ENCODE results near the gene RBM27. TPM values are rescaled to one million over a fixed set of nuclear protein-coding genes. Genes with fewer than 3 reads are reported as not detected.
"Not testable (repeated sequence)": the region's sequence is repeated elsewhere in the genome, so short reads cannot be mapped to it uniquely, and the experiment has no call there.

The RBM27 gene
- polyA plus RNA-seq, 6 donors from 2014 or later: 6.1 to 9.4 (median 8.0) TPM

GRCh38 chr5:146193285-146193684 is 10.1 kb upstream of the RBM27 start:
- H3K4me3 Mint-ChIP-seq: no peak overlapping the region
- H3K9me3 Mint-ChIP-seq: no peaks in the 10 kb centered on the region
- no peak overlapping the region for H3K27ac Mint-ChIP-seq
- peaks cover 0 to 15% of the 10 kb centered on the region in 2 donors for H3K36me3 Mint-ChIP-seq
- H3K27me3 Mint-ChIP-seq: peaks cover 5 to 40% (median 38%) of the 10 kb centered on the region in 3 donors
- DNase-seq (no peak), ATAC-seq (ENCODE audit: low read depth in 2 of 2) (no peak)
- H3K4me1 Mint-ChIP-seq: no peaks in the 10 kb centered on the region

GRCh38 chr5:146194997-146195396 is 8.4 kb upstream of the RBM27 start:
- ATAC-seq (ENCODE audit: low read depth in 2 of 2); H3K4me1 Mint-ChIP-seq; H3K4me3 Mint-ChIP-seq; DNase-seq; H3K9me3 Mint-ChIP-seq; H3K27ac Mint-ChIP-seq: not testable (repeated sequence)
- Mint-ChIP-seq H3K36me3 (peaks cover 0 to 15% of the 10 kb centered on the region in 2 donors), H3K27me3 (peaks cover 4 to 40% (median 31%) of the 10 kb centered on the region in 3 donors)

- no peaks in the 10 kb centered on the region for H3K4me1 Mint-ChIP-seq
These were observed 6.9 kb upstream of the RBM27 start for GRCh38 chr5:146196459-146197048.

GRCh38 chr5:146199176-146199815 is 4.1 kb upstream of the RBM27 start:
- H3K4me1 Mint-ChIP-seq: peaks cover 0 to 6% (median 0%) of the 10 kb centered on the region in 3 donors
- ATAC-seq (ENCODE audit: low read depth in 2 of 2): no peak
- H3K27me3 Mint-ChIP-seq: peaks cover 0 to 22% (median 10%) of the 10 kb centered on the region in 3 donors
- DNase-seq: no peak
- H3K4me3 Mint-ChIP-seq: peak overlapping the region in 1 of 8 donors; percentile 34
- no peak overlapping the region for H3K27ac Mint-ChIP-seq
- H3K9me3 Mint-ChIP-seq: no peaks in the 10 kb centered on the region
- peaks cover 0 to 8% of the 10 kb centered on the region in 2 donors for H3K36me3 Mint-ChIP-seq

More at GRCh38 chr5:146196459-146197048, 6.9 kb upstream of the RBM27 start:
- Mint-ChIP-seq H3K27me3 (peaks cover 4 to 26% (median 24%) of the 10 kb centered on the region in 3 donors), H3K9me3 (no peaks in the 10 kb centered on the region), H3K36me3 (peaks cover 0 to 8% of the 10 kb centered on the region in 2 donors), H3K27ac (no peak overlapping the region), H3K4me3 (no peak overlapping the region)
- DNase-seq (no peak), ATAC-seq (ENCODE audit: low read depth in 2 of 2) (no peak)

- peak overlapping the region in 1 of 6 donors; percentile 24 for H3K27ac Mint-ChIP-seq
- H3K4me3 Mint-ChIP-seq: peak overlapping the region in 1 of 8 donors; percentile 10
- H3K4me1 Mint-ChIP-seq: peaks cover 0 to 15% (median 0%) of the 10 kb centered on the region in 3 donors
- H3K27me3 Mint-ChIP-seq; DNase-seq; H3K36me3 Mint-ChIP-seq; ATAC-seq (ENCODE audit: low read depth in 2 of 2); H3K9me3 Mint-ChIP-seq: not testable (repeated sequence)
These were observed 1.6 kb upstream of the RBM27 start for GRCh38 chr5:146201795-146202194.

GRCh38 chr5:146203872-146204192 is 427 bp downstream of the RBM27 start:
- no peaks in the 10 kb centered on the region for H3K27me3 Mint-ChIP-seq

GRCh38 chr5:146205499-146206202 is 2.2 kb downstream of the RBM27 start:
- peak overlapping the region in 2 of 8 donors; percentile 18 to 65 for H3K4me3 Mint-ChIP-seq
- ATAC-seq (ENCODE audit: low read depth in 2 of 2) (no peak), DNase-seq (no peak)
- H3K27me3 Mint-ChIP-seq: no peaks in the 10 kb centered on the region
- no peaks in the 10 kb centered on the region for H3K36me3 Mint-ChIP-seq
- no peak overlapping the region for H3K27ac Mint-ChIP-seq
- no peaks in the 10 kb centered on the region for H3K9me3 Mint-ChIP-seq
- H3K4me1 Mint-ChIP-seq: peaks cover 6 to 46% (median 23%) of the 10 kb centered on the region in 3 donors

More at GRCh38 chr5:146203872-146204192, 427 bp downstream of the RBM27 start:
- peaks cover 0 to 30% (median 5%) of the 10 kb centered on the region in 3 donors for H3K4me1 Mint-ChIP-seq
- no peak overlapping the region for H3K4me3 Mint-ChIP-seq
- peak; percentile 10 to 19 for ATAC-seq (ENCODE audit: low read depth in 2 of 2)
- H3K27ac Mint-ChIP-seq: no peak overlapping the region
- H3K9me3 Mint-ChIP-seq: no peaks in the 10 kb centered on the region
- no peak for DNase-seq
- H3K36me3 Mint-ChIP-seq: no peaks in the 10 kb centered on the region

GRCh38 chr5:146206257-146206656 is 2.9 kb downstream of the RBM27 start:
- DNase-seq (no peak), ATAC-seq (ENCODE audit: low read depth in 2 of 2) (no peak)
- Mint-ChIP-seq H3K27ac (no peak overlapping the region), H3K36me3 (no peaks in the 10 kb centered on the region), H3K4me1 (peaks cover 6 to 46% (median 23%) of the 10 kb centered on the region in 3 donors), H3K4me3 (peak overlapping the region in 4 of 8 donors; percentile 18 to 65 (median 30)), H3K27me3 (no peaks in the 10 kb centered on the region), H3K9me3 (no peaks in the 10 kb centered on the region)

- Mint-ChIP-seq H3K36me3 (no peaks in the 10 kb centered on the region), H3K27me3 (no peaks in the 10 kb centered on the region), H3K9me3 (no peaks in the 10 kb centered on the region), H3K4me3 (peak overlapping the region in 2 of 8 donors; percentile 0 to 8), H3K27ac (peak overlapping the region in 2 of 6 donors; percentile 7 to 31), H3K4me1 (peaks cover 7 to 55% (median 30%) of the 10 kb centered on the region in 3 donors)
- DNase-seq (no peak), ATAC-seq (ENCODE audit: low read depth in 2 of 2) (no peak)
These were observed 5.6 kb downstream of the RBM27 start for GRCh38 chr5:146208916-146209522.

GRCh38 chr5:146209714-146210113 is 6.3 kb downstream of the RBM27 start:
- Mint-ChIP-seq H3K4me3 (peak overlapping the region in 1 of 8 donors; percentile 0), H3K36me3 (no peaks in the 10 kb centered on the region), H3K4me1 (peaks cover 14 to 62% (median 37%) of the 10 kb centered on the region in 3 donors), H3K9me3 (no peaks in the 10 kb centered on the region), H3K27ac (peak overlapping the region in 1 of 6 donors; percentile 59), H3K27me3 (no peaks in the 10 kb centered on the region)
- DNase-seq (no peak), ATAC-seq (ENCODE audit: low read depth in 2 of 2) (no peak)

GRCh38 chr5:146210810-146211209 is 7.4 kb downstream of the RBM27 start:
- H3K27ac Mint-ChIP-seq: peak overlapping the region in 2 of 6 donors; percentile 44 to 59
- not testable (repeated sequence) for H3K9me3 Mint-ChIP-seq; ATAC-seq (ENCODE audit: low read depth in 2 of 2); H3K4me3 Mint-ChIP-seq; DNase-seq; H3K27me3 Mint-ChIP-seq; H3K36me3 Mint-ChIP-seq
- peaks cover 21 to 72% (median 47%) of the 10 kb centered on the region in 3 donors for H3K4me1 Mint-ChIP-seq

GRCh38 chr5:146213210-146213826 is 9.9 kb downstream of the RBM27 start:
- Mint-ChIP-seq H3K36me3 (no peaks in the 10 kb centered on the region), H3K4me3 (no peak overlapping the region), H3K27ac (peak overlapping the region in 1 of 6 donors; percentile 20), H3K4me1 (peaks cover 25 to 67% (median 58%) of the 10 kb centered on the region in 3 donors), H3K9me3 (no peaks in the 10 kb centered on the region), H3K27me3 (no peaks in the 10 kb centered on the region)
- no peak for ATAC-seq (ENCODE audit: low read depth in 2 of 2)
- no peak for DNase-seq

- peak overlapping the region in 3 of 6 donors; percentile 9 to 40 (median 16) for H3K27ac Mint-ChIP-seq
- not testable (repeated sequence) for ATAC-seq (ENCODE audit: low read depth in 2 of 2); H3K36me3 Mint-ChIP-seq; H3K27me3 Mint-ChIP-seq; DNase-seq; H3K9me3 Mint-ChIP-seq
- H3K4me1 Mint-ChIP-seq: peaks cover 26 to 60% (median 57%) of the 10 kb centered on the region in 3 donors
- peak overlapping the region in 3 of 8 donors; percentile 15 to 35 (median 27) for H3K4me3 Mint-ChIP-seq
These were observed 11.5 kb downstream of the RBM27 start for GRCh38 chr5:146214881-146215280.
